Measurements from ENCODE around the gene SUCLG1.

- TF ChIP-seq, protein P1, sequence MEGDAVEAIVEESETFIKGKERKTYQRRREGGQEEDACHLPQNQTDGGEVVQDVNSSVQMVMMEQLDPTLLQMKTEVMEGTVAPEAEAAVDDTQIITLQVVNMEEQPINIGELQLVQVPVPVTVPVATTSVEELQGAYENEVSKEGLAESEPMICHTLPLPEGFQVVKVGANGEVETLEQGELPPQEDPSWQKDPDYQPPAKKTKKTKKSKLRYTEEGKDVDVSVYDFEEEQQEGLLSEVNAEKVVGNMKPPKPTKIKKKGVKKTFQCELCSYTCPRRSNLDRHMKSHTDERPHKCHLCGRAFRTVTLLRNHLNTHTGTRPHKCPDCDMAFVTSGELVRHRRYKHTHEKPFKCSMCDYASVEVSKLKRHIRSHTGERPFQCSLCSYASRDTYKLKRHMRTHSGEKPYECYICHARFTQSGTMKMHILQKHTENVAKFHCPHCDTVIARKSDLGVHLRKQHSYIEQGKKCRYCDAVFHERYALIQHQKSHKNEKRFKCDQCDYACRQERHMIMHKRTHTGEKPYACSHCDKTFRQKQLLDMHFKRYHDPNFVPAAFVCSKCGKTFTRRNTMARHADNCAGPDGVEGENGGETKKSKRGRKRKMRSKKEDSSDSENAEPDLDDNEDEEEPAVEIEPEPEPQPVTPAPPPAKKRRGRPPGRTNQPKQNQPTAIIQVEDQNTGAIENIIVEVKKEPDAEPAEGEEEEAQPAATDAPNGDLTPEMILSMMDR (IDR thresholded peaks at IDR 0.05) = no peak
- TF ChIP-seq POLR2AphosphoS5 (IDR thresholded peaks at IDR 0.05; ENCODE audit: low read depth, low read length) (no peak), SIN3A (IDR thresholded peaks at IDR 0.05; ENCODE audit: borderline replicate concordance, insufficient read depth, low read depth, low read length) (no peak)
Measured at GRCh38 chr2:84442888-84443287, 16.2 kb downstream of the SUCLG1 start.
